Glutamatergic neuron (in vitro differentiated cells): Measurements from ENCODE around the gene CYS1. TPM values are rescaled to one million over a fixed set of nuclear protein-coding genes. Genes with fewer than 3 reads are reported as not detected.

Source experiments
- DNase-seq: peaks from one replicate; pipeline ENCODE4 v3.0.0; 2022
- H3K27ac Mint-ChIP-seq: one replicate; pipeline ENCODE4 v1.8.0; 2020; ENCODE audit warnings: mild to moderate bottlenecking, mixed read lengths, inconsistent platforms; ENCODE audit not compliant: unreplicated experiment
- H3K27me3 Mint-ChIP-seq: one replicate; pipeline ENCODE4 v1.8.0; 2020; ENCODE audit warnings: mild to moderate bottlenecking, moderate library complexity, mixed read lengths, inconsistent platforms; ENCODE audit not compliant: unreplicated experiment
- H3K36me3 Mint-ChIP-seq: one replicate; pipeline ENCODE4 v1.8.0; 2020; ENCODE audit warnings: mild to moderate bottlenecking, mixed read lengths, inconsistent platforms; ENCODE audit not compliant: unreplicated experiment
- H3K4me1 Mint-ChIP-seq: one replicate; pipeline ENCODE4 v1.8.0; 2020; ENCODE audit warnings: mild to moderate bottlenecking, low read depth, mixed read lengths, inconsistent platforms; ENCODE audit not compliant: unreplicated experiment
- H3K4me3 Mint-ChIP-seq: one replicate; pipeline ENCODE4 v1.8.0; 2020; ENCODE audit warnings: mild to moderate bottlenecking, mixed read lengths, inconsistent platforms; ENCODE audit not compliant: unreplicated experiment
- H3K9me3 Mint-ChIP-seq: one replicate; pipeline ENCODE4 v1.8.0; 2020; ENCODE audit warnings: mild to moderate bottlenecking, moderate library complexity, mixed read lengths, inconsistent platforms; ENCODE audit not compliant: unreplicated experiment
- CTCF ChIP-seq: fragments of 200-600 bp; sonication (generic); IDR thresholded peaks from one replicate; pipeline ENCODE4 v1.5.0; 2021; ENCODE audit not compliant: partially characterized antibody, unreplicated experiment
- total RNA-seq: library from RNA; stranded (reverse); fragmentation: NEBNext Ultra II Directional; extraction: Animal tissue kit (Norgen Biotek cat#: 25700); gene quantifications from one replicate; pipeline ENCODE4 v1.2.1, GENCODE V29; 2021; ENCODE audit not compliant: unreplicated experiment

The CYS1 gene
- total RNA-seq, 1 donor from 2014 or later: not detected

- Mint-ChIP-seq H3K4me1 (no peaks in the 10 kb centered on the region), H3K9me3 (no peaks in the 10 kb centered on the region), H3K36me3 (peaks cover under 1% of the 10 kb centered on the region), H3K4me3 (no peak overlapping the region), H3K27ac (no peak overlapping the region), H3K27me3 (peaks cover 6% of the 10 kb centered on the region)
- no peak for DNase-seq
- no peak for TF ChIP-seq CTCF
Measured at GRCh38 chr2:10086950-10087349, 6.7 kb upstream of the CYS1 start.

GRCh38 chr2:10085668-10086059 lies 5.5 kb upstream of the CYS1 start:
- Mint-ChIP-seq H3K4me3 (no peak overlapping the region), H3K36me3 (no peaks in the 10 kb centered on the region), H3K9me3 (peaks cover 3% of the 10 kb centered on the region), H3K4me1 (no peaks in the 10 kb centered on the region), H3K27me3 (peaks cover 11% of the 10 kb centered on the region), H3K27ac (no peak overlapping the region)
- no peak for TF ChIP-seq CTCF
- DNase-seq: no peak

- no peaks in the 10 kb centered on the region for H3K4me1 Mint-ChIP-seq
- H3K4me3 Mint-ChIP-seq: no peak overlapping the region
- no peaks in the 10 kb centered on the region for H3K36me3 Mint-ChIP-seq
- peaks cover 3% of the 10 kb centered on the region for H3K9me3 Mint-ChIP-seq
- no peak for TF ChIP-seq CTCF
- no peak for DNase-seq
- H3K27me3 Mint-ChIP-seq: peaks cover 11% of the 10 kb centered on the region
- no peak overlapping the region for H3K27ac Mint-ChIP-seq
Measured at GRCh38 chr2:10085043-10085667, 4.9 kb upstream of the CYS1 start.

GRCh38 chr2:10084223-10084865 lies 4.1 kb upstream of the CYS1 start:
- H3K27me3 Mint-ChIP-seq: peaks cover 11% of the 10 kb centered on the region
- H3K27ac Mint-ChIP-seq: no peak overlapping the region

More at GRCh38 chr2:10084223-10084865, 4.1 kb upstream of the CYS1 start:
- no peak for DNase-seq
- Mint-ChIP-seq H3K4me1 (no peaks in the 10 kb centered on the region), H3K4me3 (no peak overlapping the region), H3K9me3 (peaks cover 3% of the 10 kb centered on the region), H3K36me3 (no peaks in the 10 kb centered on the region)
- TF ChIP-seq CTCF: no peak
